ENCODE measurements around the gene PCGF2. TPM values are rescaled to one million over a fixed set of nuclear protein-coding genes. Genes with fewer than 3 reads are reported as not detected.
"Not testable (repeated sequence)": the region's sequence is repeated elsewhere in the genome, so short reads cannot be mapped to it uniquely, and the experiment has no call there.

The PCGF2 gene
- total RNA-seq, 4 donors from 2014 or later: 1.3 to 4.0 (median 1.6) TPM

DNA sequence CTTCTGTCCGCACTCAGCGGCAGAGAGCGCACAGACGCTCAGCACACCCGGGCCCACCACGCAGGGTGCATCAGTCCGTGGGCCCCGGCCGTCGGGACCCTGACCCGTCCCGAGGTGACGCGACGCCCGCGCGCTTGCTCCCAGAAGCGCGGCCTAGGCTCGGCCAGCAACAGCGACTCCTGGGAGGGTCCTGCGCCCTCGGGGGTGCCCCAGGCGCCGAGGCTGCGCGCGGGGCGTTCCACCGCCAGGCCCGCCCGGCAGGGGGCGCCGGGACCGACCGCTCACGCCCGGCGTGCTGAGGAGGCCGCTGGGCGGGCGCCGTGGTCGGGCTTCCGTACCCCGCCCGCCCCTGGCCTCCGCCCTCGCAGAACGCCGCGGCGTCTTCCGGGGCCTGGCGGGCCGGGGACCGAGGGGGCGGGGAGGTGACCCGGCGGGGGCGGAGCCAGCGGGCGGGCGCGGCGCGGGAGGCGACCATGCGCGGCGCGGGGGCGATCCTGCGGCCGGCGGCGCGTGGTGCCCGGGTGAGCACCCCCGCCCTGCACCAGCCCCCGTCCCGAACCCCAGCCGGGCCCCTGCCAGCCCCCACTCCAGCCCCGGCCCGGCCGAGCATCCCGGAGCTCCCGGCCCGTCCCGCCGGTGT lies 18.1 kb downstream of the PCGF2 start, which contains the start of gene CISD3:
Gene CISD3, plus strand, starts transcription at position 456 of the 640 bp plus-strand sequence. Its CDS starts 18 bp downstream, at position 474.
- Histone ChIP-seq H3K27ac (peak within 1 kb of the TSS; percentile 88 to 95 (median 90)), H3K4me3 (peak within 1 kb of the TSS; percentile 79 to 96 (median 87)), H3K27me3 (no peaks in the 10 kb centered on the region), H3K9me3 (no peaks in the 10 kb centered on the region), H3K36me3 (peaks cover 0 to 14% of the 10 kb centered on the region in 2 donors), H3K4me1 (peaks cover 20 to 22% of the 10 kb centered on the region in 2 donors)
- ATAC-seq (peak; percentile 81 to 86), DNase-seq (peak; percentile 70 to 79)
- in situ Hi-C loops (cut with MboI; ENCODE audit: low sequenced_read_pairs in 4 of 4): loop anchor here in 3 of 4 donors (5.0 kb wide), 1 partner anchor 53 kb away; no protein-coding TSS in a partner anchor
- peak; percentile 55 to 68 for TF ChIP-seq POLR2A (IDR thresholded peaks at IDR 0.05)
- TF ChIP-seq, protein P1, sequence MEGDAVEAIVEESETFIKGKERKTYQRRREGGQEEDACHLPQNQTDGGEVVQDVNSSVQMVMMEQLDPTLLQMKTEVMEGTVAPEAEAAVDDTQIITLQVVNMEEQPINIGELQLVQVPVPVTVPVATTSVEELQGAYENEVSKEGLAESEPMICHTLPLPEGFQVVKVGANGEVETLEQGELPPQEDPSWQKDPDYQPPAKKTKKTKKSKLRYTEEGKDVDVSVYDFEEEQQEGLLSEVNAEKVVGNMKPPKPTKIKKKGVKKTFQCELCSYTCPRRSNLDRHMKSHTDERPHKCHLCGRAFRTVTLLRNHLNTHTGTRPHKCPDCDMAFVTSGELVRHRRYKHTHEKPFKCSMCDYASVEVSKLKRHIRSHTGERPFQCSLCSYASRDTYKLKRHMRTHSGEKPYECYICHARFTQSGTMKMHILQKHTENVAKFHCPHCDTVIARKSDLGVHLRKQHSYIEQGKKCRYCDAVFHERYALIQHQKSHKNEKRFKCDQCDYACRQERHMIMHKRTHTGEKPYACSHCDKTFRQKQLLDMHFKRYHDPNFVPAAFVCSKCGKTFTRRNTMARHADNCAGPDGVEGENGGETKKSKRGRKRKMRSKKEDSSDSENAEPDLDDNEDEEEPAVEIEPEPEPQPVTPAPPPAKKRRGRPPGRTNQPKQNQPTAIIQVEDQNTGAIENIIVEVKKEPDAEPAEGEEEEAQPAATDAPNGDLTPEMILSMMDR (IDR thresholded peaks at IDR 0.05 in 4 of 5, conservative IDR thresholded peaks at IDR 0.05 in 1 of 5): peak in 4 of 5 experiments; percentile 91 to 98 (median 96)
- intact Hi-C loops (cut with DNase I; ENCODE audit: low total_unique reads): loop anchor here (1.0 kb wide), 2 partner anchors 22 to 28 kb away; partner anchors contain the start of gene PSMB3

DNA sequence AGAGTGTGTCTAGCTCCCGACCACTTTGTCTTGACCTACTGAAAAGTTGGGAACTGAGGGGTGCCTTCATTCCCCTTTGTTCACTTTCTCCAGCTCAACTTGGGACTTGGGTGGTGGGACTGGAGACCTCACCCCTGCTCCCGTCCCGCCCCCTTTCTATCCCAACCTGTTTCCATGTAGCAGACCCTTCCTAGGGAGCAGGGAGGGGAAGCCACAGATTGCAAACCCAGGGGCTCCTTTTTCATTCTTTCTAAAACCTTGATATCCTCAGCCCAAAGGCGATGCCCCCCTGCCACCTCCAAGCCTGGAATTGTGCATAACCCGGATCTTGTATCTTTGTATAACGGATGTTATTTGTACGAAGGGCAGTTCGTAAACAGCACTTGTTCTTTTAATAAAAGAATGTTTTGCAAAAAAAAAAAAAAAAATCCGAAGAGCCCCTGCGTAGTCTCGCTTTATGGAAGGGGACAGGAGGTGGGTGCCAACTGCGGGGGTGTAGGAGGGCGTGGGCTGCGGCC lies 18.7 kb downstream of the PCGF2 start:
- in situ Hi-C loops (cut with MboI; ENCODE audit: low sequenced_read_pairs in 4 of 4): no loop called here
- no peak for ATAC-seq
- Histone ChIP-seq H3K4me3 (peak overlapping the region; percentile 53 to 80 (median 70)), H3K27me3 (no peaks in the 10 kb centered on the region), H3K9me3 (no peaks in the 10 kb centered on the region), H3K36me3 (peaks cover 0 to 20% of the 10 kb centered on the region in 2 donors), H3K27ac (peak overlapping the region; percentile 72 to 92 (median 89)), H3K4me1 (peaks cover 20 to 22% of the 10 kb centered on the region in 2 donors)
- DNase-seq: no peak
- intact Hi-C loops (cut with DNase I; ENCODE audit: low total_unique reads): no loop called here
- TF ChIP-seq POLR2A (IDR thresholded peaks at IDR 0.05): no peak
- TF ChIP-seq, protein P1 (IDR thresholded peaks at IDR 0.05 in 4 of 5, conservative IDR thresholded peaks at IDR 0.05 in 1 of 5): no peak

DNA sequence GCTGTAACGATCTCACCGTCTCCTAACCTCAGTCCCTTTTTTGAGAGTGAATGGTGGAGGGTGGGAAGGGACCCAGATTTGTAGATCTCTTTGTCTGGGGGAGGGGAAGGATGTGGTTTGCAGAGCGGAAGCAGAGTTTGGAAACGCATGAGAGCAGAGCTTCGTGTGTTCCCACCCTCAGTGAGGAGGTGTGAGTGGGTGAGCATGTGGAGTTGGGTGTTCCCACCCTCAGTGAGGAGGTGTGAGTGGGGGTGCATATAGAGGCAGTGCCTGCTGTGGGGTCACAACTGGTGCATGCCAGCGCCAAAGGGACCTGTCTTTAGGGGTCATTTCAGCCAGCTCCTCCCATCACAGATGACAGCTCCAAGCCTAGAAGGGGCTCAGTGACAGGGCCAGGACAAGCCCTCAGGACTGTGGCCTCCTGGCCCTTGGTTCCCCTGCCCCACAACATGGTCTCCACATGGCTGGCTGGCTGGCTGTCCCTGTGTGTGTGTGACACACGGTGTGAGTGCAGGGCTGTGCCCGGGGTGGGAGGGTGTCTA lies 19.8 kb downstream of the PCGF2 start:
- no peaks in the 10 kb centered on the region for H3K27me3 ChIP-seq
- peaks cover 0 to 17% of the 10 kb centered on the region in 2 donors for H3K36me3 ChIP-seq
- ATAC-seq: no peak
- TF ChIP-seq POLR2A (IDR thresholded peaks at IDR 0.05): no peak
- no peak overlapping the region for H3K4me3 ChIP-seq
- peak overlapping the region; percentile 18 to 92 (median 89) for H3K27ac ChIP-seq
- intact Hi-C loops (cut with DNase I; ENCODE audit: low total_unique reads): no loop called here
- in situ Hi-C loops (cut with MboI; ENCODE audit: low sequenced_read_pairs in 4 of 4): no loop called here
- no peaks in the 10 kb centered on the region for H3K9me3 ChIP-seq
- DNase-seq: no peak
- H3K4me1 ChIP-seq: peaks cover 20 to 22% of the 10 kb centered on the region in 2 donors

DNA sequence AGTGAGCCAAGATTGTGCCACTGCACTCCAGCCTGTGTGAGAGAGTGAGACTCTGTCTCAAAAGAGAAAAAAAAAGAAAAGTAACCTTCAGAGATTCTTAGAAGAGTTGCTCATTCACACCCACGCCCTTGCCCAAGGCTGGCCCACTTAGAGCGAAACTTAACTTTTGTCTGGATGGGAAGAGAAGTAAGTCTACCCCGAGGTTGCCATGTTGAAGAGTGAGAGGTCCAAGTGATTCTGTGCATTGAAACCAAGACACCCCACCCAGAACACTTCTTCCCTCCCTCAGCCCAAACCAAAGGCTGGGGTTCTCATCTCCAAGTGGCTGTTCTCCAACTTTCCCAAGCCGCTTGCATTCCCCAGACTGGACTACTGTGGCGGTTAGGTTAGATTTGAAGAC lies 20.4 kb downstream of the PCGF2 start:
- Histone ChIP-seq H3K27ac (peak overlapping the region in 1 of 4 donors; percentile 90), H3K9me3 (no peaks in the 10 kb centered on the region), H3K27me3 (no peaks in the 10 kb centered on the region), H3K4me1 (peaks cover 20 to 22% of the 10 kb centered on the region in 2 donors), H3K36me3 (peaks cover 0 to 15% of the 10 kb centered on the region in 2 donors), H3K4me3 (no peak overlapping the region)
- DNase-seq (no peak), ATAC-seq (no peak)
- TF ChIP-seq POLR2A (IDR thresholded peaks at IDR 0.05): no peak
- TF ChIP-seq, protein P1 (IDR thresholded peaks at IDR 0.05 in 4 of 5, conservative IDR thresholded peaks at IDR 0.05 in 1 of 5): no peak
- intact Hi-C loops (cut with DNase I; ENCODE audit: low total_unique reads): no loop called here
- in situ Hi-C loops (cut with MboI; ENCODE audit: low sequenced_read_pairs in 4 of 4): no loop called here

DNA sequence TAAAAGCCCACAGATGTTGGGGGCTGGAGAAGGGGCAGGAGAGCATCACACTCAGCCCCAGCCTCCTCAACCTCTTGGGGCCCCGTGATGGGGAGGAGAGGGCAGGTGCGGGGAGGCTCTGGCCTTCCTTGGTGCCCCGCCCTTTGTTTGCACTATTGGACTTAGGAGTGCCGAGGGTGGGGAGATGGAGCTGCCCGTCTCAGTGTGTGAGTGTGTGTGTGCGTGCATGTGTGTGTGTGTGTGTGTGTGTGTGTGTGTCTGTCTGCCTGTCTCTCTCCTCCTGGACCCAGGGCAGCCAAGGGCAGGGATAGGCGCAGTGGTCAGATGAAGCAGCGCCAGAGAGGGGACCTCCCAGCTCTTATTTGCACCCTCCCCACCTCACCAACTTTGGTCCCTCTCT lies 22.0 kb downstream of the PCGF2 start:
- H3K36me3 ChIP-seq: peaks cover 0 to 27% of the 10 kb centered on the region in 2 donors
- H3K27me3 ChIP-seq; DNase-seq; intact Hi-C loops (cut with DNase I; ENCODE audit: low total_unique reads); H3K9me3 ChIP-seq; H3K27ac ChIP-seq; H3K4me3 ChIP-seq; in situ Hi-C loops (cut with MboI; ENCODE audit: low sequenced_read_pairs in 4 of 4); ATAC-seq; H3K4me1 ChIP-seq: not testable (repeated sequence)

Data from gastrocnemius medialis (tissue), 4 donors.